AG08396 (cell line): ENCODE data around the gene VPS45.

Experiments used
- DNase-seq: peaks from one replicate; pipeline ENCODE4 v3.0.0; 2012; ENCODE audit warnings: low spot score, mixed read lengths

VPS45 gene

GRCh38 chr1:150073516-150073915 is 5.9 kb downstream of the VPS45 start:
- DNase-seq, result no peak

GRCh38 chr1:150076066-150076465 is 8.5 kb downstream of the VPS45 start:
- no peak for DNase-seq

- DNase-seq, result no peak
Measured at GRCh38 chr1:150076985-150077384, 9.4 kb downstream of the VPS45 start.

GRCh38 chr1:150080784-150081183 is 13.2 kb downstream of the VPS45 start:
- DNase-seq, result no peak

GRCh38 chr1:150082494-150082893 is 14.9 kb downstream of the VPS45 start:
- DNase-seq, result no peak

- no peak for DNase-seq
Measured at GRCh38 chr1:150083907-150084306, 16.3 kb downstream of the VPS45 start.

GRCh38 chr1:150085406-150085805 is 17.8 kb downstream of the VPS45 start:
- no peak for DNase-seq

- DNase-seq, result no peak
Measured at GRCh38 chr1:150087415-150087814, 19.8 kb downstream of the VPS45 start.

GRCh38 chr1:150089846-150090520 is 22.4 kb downstream of the VPS45 start:
- no peak for DNase-seq

GRCh38 chr1:150092180-150092791 is 24.7 kb downstream of the VPS45 start:
- no peak for DNase-seq

GRCh38 chr1:150093805-150094204 is 26.2 kb downstream of the VPS45 start:
- DNase-seq, result no peak

GRCh38 chr1:150094734-150095265 is 27.2 kb downstream of the VPS45 start:
- DNase-seq, result no peak

- DNase-seq, result no peak
Measured at GRCh38 chr1:150102986-150103385, 35.4 kb downstream of the VPS45 start.

GRCh38 chr1:150106341-150106740 is 38.8 kb downstream of the VPS45 start:
- DNase-seq, result no peak

- no peak for DNase-seq
Measured at GRCh38 chr1:150109586-150109985, 42.0 kb downstream of the VPS45 start.

GRCh38 chr1:150110116-150110515 is 42.5 kb downstream of the VPS45 start:
- no peak for DNase-seq

- DNase-seq, result no peak
Measured at GRCh38 chr1:150111670-150112069, 44.1 kb downstream of the VPS45 start.

GRCh38 chr1:150115121-150115520 is 47.5 kb downstream of the VPS45 start:
- no peak for DNase-seq

GRCh38 chr1:150118716-150119115 is 51.1 kb downstream of the VPS45 start:
- DNase-seq, result no peak

GRCh38 chr1:150121236-150121862 is 53.8 kb downstream of the VPS45 start:
- no peak for DNase-seq

GRCh38 chr1:150126811-150127210 is 59.2 kb downstream of the VPS45 start:
- DNase-seq, result no peak

- DNase-seq, result no peak
Measured at GRCh38 chr1:150127464-150127863, 59.9 kb downstream of the VPS45 start.

- DNase-seq, result no peak
Measured at GRCh38 chr1:150127868-150128267, 60.3 kb downstream of the VPS45 start.
